HepG2 (cell line): ENCODE measurements around the gene NECAB2. TPM values are rescaled to one million over a fixed set of nuclear protein-coding genes. Genes with fewer than 3 reads are reported as not detected.
A peak's percentile ranks its signal among the peaks of the same experiment; 100 is the strongest.

Experiments
- CENPX ChIP-seq: sonication (generic); formaldehyde crosslinking; IDR thresholded peaks from 2 replicates; pipeline ENCODE4 v1.9.0; 2021; ENCODE audit warnings: mild to moderate bottlenecking, missing genetic modification reagents, moderate library complexity
- DNMT1 ChIP-seq: sonication (generic); formaldehyde crosslinking; IDR thresholded peaks from 2 replicates; pipeline ENCODE4 v1.5.1; 2020; ENCODE audit warnings: mild to moderate bottlenecking, missing genetic modification reagents
- GABPB1 ChIP-seq: IDR thresholded peaks from 2 replicates; pipeline ENCODE4 v1.6.1; 2016; ENCODE audit warnings: mild to moderate bottlenecking, missing genetic modification reagents, moderate library complexity, missing compliant biosample characterization
- GPN1 ChIP-seq: sonication (generic); formaldehyde crosslinking; IDR thresholded peaks from 2 replicates; pipeline ENCODE4 v1.5.1; 2020; ENCODE audit warnings: missing genetic modification reagents, borderline replicate concordance
- KDM4B ChIP-seq: sonication (generic); formaldehyde crosslinking; IDR thresholded peaks from 2 replicates; pipeline ENCODE4 v1.4.0; 2020; ENCODE audit warnings: missing genetic modification reagents
- KDM6A ChIP-seq: IDR thresholded peaks from 2 replicates; pipeline ENCODE4 v1.6.1; 2016; ENCODE audit warnings: low read depth
- KLF13 ChIP-seq: sonication (generic); formaldehyde crosslinking; IDR thresholded peaks from 2 replicates; pipeline ENCODE4 v1.4.0; 2020; ENCODE audit warnings: mild to moderate bottlenecking, missing genetic modification reagents
- MBD4 ChIP-seq: IDR thresholded peaks from 2 replicates; pipeline ENCODE4 v1.6.1; 2012; ENCODE audit warnings: low read length, inconsistent platforms, borderline replicate concordance
- NR2F6 ChIP-seq, 2 experiments: IDR thresholded peaks; 2 replicates each; pipeline ENCODE4 v1.6.1; 2016; ENCODE audit warnings: antibody characterized with exemption in 1 of 2, mild to moderate bottlenecking in 1 of 2
- PAXIP1 ChIP-seq: sonication (generic); formaldehyde crosslinking; conservative IDR thresholded peaks from 2 replicates; pipeline ENCODE4 v1.4.0; 2020; ENCODE audit warnings: mild to moderate bottlenecking, missing genetic modification reagents, moderate library complexity
- SOX6 ChIP-seq, 2 experiments: fragments of 450-650 bp in 1 of 2; sonication (generic) in 1 of 2; formaldehyde crosslinking in 1 of 2; IDR thresholded peaks; 2 replicates each; pipeline versions ENCODE4 v1.4.0 to v1.6.1; 2017 to 2020; ENCODE audit warnings: antibody characterized with exemption in 1 of 2, mild to moderate bottlenecking in 1 of 2, missing genetic modification reagents in 1 of 2
- STAT5B ChIP-seq: sonication (generic); formaldehyde crosslinking; IDR thresholded peaks from 2 replicates; pipeline ENCODE4 v1.4.0; 2020; ENCODE audit warnings: missing genetic modification reagents
- ZFP41 ChIP-seq: sonication (generic); formaldehyde crosslinking; IDR thresholded peaks from 2 replicates; pipeline ENCODE4 v1.4.0; 2020; ENCODE audit warnings: mild to moderate bottlenecking, missing genetic modification reagents, borderline replicate concordance
- ZNF253 ChIP-seq: sonication (generic); formaldehyde crosslinking; IDR thresholded peaks from 2 replicates; pipeline ENCODE4 v1.8.0; 2022; ENCODE audit warnings: mild to moderate bottlenecking, missing genetic modification reagents, borderline replicate concordance
- ZNF724P ChIP-seq: sonication (generic); formaldehyde crosslinking; IDR thresholded peaks from 2 replicates; pipeline ENCODE4 v1.8.0; 2022; ENCODE audit warnings: missing genetic modification reagents, borderline replicate concordance
- ZSCAN30 ChIP-seq: sonication (generic); formaldehyde crosslinking; IDR thresholded peaks from 2 replicates; pipeline ENCODE4 v1.5.0; 2020; ENCODE audit warnings: mild to moderate bottlenecking, missing genetic modification reagents
- polyA plus RNA-seq, 8 experiments: library from polyadenylated mRNA; depleted of rRNA in 3 of 8; stranded (reverse) in 7 of 8; unstranded in 1 of 8; fragments of >200 nt; fragmentation: Illumina TruSeq in 4 of 8; extraction: Trizol in 4 of 8; gene quantifications; 2 replicates each; pipeline versions ENCODE4 v1.2.1 to v1.2.3, GENCODE V29; 2011 to 2016; ENCODE audit warnings: low read depth in 4 of 8, missing spikeins in 1 of 8, mixed read lengths in 1 of 8; ENCODE audit not compliant: insufficient read depth in 1 of 8
- total RNA-seq, 5 experiments: library from RNA; depleted of rRNA; stranded (reverse); fragments of >200 nt; fragmentation: Illumina TruSeq; extraction: Trizol; gene quantifications; 2 replicates each; pipeline ENCODE4 v1.2.3, GENCODE V29; 2016; ENCODE audit warnings: low read depth in 1 of 5
- TF ChIP-seq, protein P1 (sequence below): sonication (generic); formaldehyde crosslinking; IDR thresholded peaks from 2 replicates; pipeline ENCODE4 v1.4.0; 2020; ENCODE audit warnings: missing genetic modification reagents, borderline replicate concordance
- TF ChIP-seq, protein P2 (sequence below): sonication (generic); formaldehyde crosslinking; IDR thresholded peaks from 2 replicates; pipeline ENCODE4 v1.4.0; 2020; ENCODE audit warnings: missing genetic modification reagents
- TF ChIP-seq, protein P3 (sequence below): IDR thresholded peaks from 2 replicates; pipeline ENCODE4 v1.6.1; 2012; ENCODE audit warnings: inconsistent platforms
- TF ChIP-seq, protein P4 (sequence below): sonication (generic); formaldehyde crosslinking; IDR thresholded peaks from 2 replicates; pipeline ENCODE4 v1.8.1; 2023; ENCODE audit warnings: missing genetic modification reagents, inconsistent platforms, borderline replicate concordance
- TF ChIP-seq, protein P5 (sequence below): sonication (generic); formaldehyde crosslinking; IDR thresholded peaks from 2 replicates; pipeline ENCODE4 v1.4.0; 2020; ENCODE audit warnings: missing genetic modification reagents

NECAB2 gene
- total and polyA plus RNA-seq, 2 of the 13 experiments (the other 11 are each of a cell fraction or from before 2014, with no cell fraction given), result 0.21 to 0.49 TPM

- TF ChIP-seq, protein P1, sequence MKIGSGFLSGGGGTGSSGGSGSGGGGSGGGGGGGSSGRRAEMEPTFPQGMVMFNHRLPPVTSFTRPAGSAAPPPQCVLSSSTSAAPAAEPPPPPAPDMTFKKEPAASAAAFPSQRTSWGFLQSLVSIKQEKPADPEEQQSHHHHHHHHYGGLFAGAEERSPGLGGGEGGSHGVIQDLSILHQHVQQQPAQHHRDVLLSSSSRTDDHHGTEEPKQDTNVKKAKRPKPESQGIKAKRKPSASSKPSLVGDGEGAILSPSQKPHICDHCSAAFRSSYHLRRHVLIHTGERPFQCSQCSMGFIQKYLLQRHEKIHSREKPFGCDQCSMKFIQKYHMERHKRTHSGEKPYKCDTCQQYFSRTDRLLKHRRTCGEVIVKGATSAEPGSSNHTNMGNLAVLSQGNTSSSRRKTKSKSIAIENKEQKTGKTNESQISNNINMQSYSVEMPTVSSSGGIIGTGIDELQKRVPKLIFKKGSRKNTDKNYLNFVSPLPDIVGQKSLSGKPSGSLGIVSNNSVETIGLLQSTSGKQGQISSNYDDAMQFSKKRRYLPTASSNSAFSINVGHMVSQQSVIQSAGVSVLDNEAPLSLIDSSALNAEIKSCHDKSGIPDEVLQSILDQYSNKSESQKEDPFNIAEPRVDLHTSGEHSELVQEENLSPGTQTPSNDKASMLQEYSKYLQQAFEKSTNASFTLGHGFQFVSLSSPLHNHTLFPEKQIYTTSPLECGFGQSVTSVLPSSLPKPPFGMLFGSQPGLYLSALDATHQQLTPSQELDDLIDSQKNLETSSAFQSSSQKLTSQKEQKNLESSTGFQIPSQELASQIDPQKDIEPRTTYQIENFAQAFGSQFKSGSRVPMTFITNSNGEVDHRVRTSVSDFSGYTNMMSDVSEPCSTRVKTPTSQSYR (CRISPR knock-in tag), result no peak
- no peak for TF ChIP-seq MBD4
- no peak for TF ChIP-seq GPN1 (CRISPR knock-in tag)
- no peak for TF ChIP-seq KDM4B (CRISPR knock-in tag)
- no peak for TF ChIP-seq STAT5B
- no peak for TF ChIP-seq NR2F6 (IDR thresholded peaks at IDR 0.05)
- no peak for TF ChIP-seq NR2F6 (CRISPR knock-in tag; IDR thresholded peaks at IDR 0.05)
- TF ChIP-seq, protein P2, sequence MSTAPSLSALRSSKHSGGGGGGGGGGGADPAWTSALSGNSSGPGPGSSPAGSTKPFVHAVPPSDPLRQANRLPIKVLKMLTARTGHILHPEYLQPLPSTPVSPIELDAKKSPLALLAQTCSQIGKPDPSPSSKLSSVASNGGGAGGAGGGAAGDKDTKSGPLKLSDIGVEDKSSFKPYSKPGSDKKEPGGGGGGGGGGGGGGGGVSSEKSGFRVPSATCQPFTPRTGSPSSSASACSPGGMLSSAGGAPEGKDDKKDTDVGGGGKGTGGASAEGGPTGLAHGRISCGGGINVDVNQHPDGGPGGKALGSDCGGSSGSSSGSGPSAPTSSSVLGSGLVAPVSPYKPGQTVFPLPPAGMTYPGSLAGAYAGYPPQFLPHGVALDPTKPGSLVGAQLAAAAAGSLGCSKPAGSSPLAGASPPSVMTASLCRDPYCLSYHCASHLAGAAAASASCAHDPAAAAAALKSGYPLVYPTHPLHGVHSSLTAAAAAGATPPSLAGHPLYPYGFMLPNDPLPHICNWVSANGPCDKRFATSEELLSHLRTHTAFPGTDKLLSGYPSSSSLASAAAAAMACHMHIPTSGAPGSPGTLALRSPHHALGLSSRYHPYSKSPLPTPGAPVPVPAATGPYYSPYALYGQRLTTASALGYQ (CRISPR knock-in tag), result no peak
- no peak for TF ChIP-seq DNMT1 (CRISPR knock-in tag)
- TF ChIP-seq, protein P3, sequence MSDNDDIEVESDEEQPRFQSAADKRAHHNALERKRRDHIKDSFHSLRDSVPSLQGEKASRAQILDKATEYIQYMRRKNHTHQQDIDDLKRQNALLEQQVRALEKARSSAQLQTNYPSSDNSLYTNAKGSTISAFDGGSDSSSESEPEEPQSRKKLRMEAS, result no peak
- TF ChIP-seq ZSCAN30 (CRISPR knock-in tag), result no peak
- peak; percentile 36 for TF ChIP-seq GABPB1
- TF ChIP-seq ZFP41, result no peak
- TF ChIP-seq PAXIP1 (CRISPR knock-in tag), result 0 out of 2 replicates have a peak, but pooled peaks have one; percentile 32
- TF ChIP-seq, protein P4, sequence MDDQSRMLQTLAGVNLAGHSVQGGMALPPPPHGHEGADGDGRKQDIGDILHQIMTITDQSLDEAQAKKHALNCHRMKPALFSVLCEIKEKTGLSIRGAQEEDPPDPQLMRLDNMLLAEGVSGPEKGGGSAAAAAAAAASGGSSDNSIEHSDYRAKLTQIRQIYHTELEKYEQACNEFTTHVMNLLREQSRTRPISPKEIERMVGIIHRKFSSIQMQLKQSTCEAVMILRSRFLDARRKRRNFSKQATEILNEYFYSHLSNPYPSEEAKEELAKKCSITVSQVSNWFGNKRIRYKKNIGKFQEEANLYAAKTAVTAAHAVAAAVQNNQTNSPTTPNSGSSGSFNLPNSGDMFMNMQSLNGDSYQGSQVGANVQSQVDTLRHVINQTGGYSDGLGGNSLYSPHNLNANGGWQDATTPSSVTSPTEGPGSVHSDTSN (CRISPR knock-in tag), result no peak
- TF ChIP-seq, protein P5, sequence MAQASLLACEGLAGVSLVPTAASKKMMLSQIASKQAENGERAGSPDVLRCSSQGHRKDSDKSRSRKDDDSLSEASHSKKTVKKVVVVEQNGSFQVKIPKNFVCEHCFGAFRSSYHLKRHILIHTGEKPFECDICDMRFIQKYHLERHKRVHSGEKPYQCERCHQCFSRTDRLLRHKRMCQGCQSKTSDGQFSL (CRISPR knock-in tag), result no peak
- no peak for TF ChIP-seq ZNF724P (CRISPR knock-in tag)
- no peak for TF ChIP-seq ZNF253 (CRISPR knock-in tag)
- no peak for TF ChIP-seq SOX6 (IDR thresholded peaks at IDR 0.05)
- TF ChIP-seq SOX6 (CRISPR knock-in tag; IDR thresholded peaks at IDR 0.05), result no peak
- TF ChIP-seq KLF13 (CRISPR knock-in tag), result no peak
- no peak for TF ChIP-seq KDM6A
- no peak for TF ChIP-seq CENPX (CRISPR knock-in tag)
Measured at GRCh38 chr16:83954577-83955016, 13.4 kb upstream of the NECAB2 start (continued).
